GM21529 (cell line): ENCODE data around the gene TMEM145.

ENCODE experiments used
- ATAC-seq: cut with Tn5 transposase; IDR thresholded peaks from one replicate; pipeline ENCODE4 v1.9.1; 2021; ENCODE audit not compliant: unreplicated experiment

Gene TMEM145

GRCh38 chr19:42357290-42357689 lies 44.2 kb downstream of the TMEM145 start:
- ATAC-seq = no peak

DNA sequence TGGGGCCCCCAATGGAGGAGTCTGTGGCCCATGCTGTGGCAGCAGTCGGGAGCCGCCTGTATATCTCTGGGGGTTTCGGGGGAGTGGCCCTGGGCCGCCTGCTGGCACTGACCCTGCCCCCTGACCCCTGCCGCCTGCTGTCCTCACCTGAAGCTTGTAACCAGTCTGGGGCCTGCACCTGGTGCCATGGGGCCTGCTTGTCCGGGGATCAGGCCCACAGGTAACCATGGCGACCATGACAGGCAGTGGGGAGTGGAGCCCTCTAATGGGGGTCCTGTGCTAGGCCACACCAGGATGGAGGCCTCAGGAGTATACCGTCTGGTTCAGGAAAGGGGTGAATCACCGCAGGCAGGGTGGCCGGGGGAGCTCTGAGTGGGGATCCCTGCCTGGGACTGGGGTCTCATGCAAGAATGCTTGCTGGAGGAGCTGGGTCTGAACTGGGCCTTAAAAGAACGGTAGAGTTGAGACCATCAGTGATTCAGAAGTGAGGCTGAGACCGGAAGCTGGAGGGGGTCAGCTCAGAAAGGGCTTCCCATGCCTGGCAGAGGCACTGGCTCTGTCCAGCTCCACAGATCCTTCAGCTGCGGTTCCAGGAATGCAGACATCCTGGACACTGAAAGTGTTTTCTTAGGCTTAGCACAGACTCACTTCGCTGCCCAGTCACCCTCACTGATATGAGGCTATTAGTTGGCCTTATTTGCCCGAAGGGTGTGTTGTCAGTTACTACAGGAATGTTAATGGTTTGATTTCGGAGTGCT lies 47.9 kb downstream of the TMEM145 start:
- no peak for ATAC-seq

DNA sequence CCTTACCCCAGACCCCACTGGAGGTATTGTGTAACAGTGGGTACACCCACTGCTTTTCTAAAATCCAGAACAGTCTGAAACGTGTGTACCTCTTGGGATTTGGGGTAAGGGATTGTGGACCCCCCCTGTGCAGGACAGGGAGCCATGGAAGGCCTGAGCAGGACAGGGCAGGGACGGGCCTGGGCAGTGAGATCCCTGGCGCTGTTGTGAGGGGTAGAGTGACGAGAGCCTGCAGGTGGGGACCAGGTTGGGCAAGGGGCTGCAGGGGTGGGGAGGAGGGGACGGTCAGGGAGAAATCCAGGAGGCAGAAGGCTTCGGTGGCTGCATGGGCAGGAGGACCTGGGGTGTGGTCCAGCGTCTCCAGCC lies 48.4 kb downstream of the TMEM145 start:
- no peak for ATAC-seq

- no peak for ATAC-seq
Measured at GRCh38 chr19:42362342-42362741, 49.2 kb downstream of the TMEM145 start.

GRCh38 chr19:42362891-42363440 lies 49.9 kb downstream of the TMEM145 start:
- no peak for ATAC-seq

DNA sequence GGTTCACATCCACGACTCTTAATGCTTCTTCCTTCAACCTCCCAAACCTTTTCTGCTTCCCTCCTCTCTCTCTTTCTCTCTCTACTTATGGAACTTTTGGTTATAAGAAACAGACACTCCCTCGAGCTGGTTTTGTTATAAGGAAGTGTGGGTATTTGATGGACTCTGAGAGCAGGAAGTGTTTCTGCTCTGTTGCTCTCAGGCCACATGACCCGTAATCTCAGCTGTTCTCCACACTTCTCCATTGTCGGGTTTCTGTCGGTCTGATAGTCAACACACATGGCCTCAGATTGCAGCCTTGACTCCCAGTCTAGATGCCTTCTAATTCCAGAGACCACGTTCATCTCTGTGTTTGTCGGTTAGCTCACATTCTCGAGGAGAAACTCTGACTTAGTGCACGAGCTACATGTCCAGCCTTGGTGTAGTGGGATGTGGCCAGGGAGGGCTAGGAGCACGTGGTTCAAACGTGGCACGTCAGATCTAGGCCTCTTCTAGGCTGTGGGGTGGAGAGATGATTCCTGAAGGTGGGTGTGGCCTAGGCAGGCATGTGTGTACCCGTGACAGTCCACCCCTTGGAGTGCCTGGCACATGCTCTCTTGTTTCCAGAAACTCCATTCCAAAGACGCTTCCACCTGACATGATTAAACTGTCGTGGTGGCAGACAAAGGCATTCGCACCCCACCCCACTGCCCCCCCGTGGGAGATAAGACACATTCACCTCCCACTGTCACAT lies 50.7 kb downstream of the TMEM145 start:
- ATAC-seq = no peak

- ATAC-seq = no peak
Measured at GRCh38 chr19:42366673-42367072, 53.6 kb downstream of the TMEM145 start.

GRCh38 chr19:42367929-42368328 lies 54.8 kb downstream of the TMEM145 start:
- no peak for ATAC-seq

DNA sequence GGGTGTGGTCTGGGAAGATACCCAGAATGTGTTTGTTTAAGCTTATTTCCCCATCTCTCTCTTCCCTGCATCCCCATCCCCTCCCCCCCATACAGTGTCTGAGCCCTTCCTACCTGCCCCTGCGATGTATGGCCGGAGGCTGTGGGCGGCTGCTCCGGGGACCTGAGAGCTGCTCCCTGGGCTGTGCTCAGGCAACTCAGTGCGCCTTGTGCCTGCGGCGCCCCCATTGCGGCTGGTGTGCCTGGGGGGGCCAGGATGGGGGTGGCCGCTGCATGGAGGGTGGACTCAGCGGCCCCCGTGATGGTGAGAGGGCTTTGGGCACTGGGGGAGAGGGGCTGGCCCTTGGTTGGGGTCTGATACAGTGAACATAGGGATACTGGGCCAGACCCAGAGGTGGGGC lies 55.3 kb downstream of the TMEM145 start:
- no peak for ATAC-seq

- ATAC-seq = no peak
Measured at GRCh38 chr19:42368765-42369164, 55.7 kb downstream of the TMEM145 start.

DNA sequence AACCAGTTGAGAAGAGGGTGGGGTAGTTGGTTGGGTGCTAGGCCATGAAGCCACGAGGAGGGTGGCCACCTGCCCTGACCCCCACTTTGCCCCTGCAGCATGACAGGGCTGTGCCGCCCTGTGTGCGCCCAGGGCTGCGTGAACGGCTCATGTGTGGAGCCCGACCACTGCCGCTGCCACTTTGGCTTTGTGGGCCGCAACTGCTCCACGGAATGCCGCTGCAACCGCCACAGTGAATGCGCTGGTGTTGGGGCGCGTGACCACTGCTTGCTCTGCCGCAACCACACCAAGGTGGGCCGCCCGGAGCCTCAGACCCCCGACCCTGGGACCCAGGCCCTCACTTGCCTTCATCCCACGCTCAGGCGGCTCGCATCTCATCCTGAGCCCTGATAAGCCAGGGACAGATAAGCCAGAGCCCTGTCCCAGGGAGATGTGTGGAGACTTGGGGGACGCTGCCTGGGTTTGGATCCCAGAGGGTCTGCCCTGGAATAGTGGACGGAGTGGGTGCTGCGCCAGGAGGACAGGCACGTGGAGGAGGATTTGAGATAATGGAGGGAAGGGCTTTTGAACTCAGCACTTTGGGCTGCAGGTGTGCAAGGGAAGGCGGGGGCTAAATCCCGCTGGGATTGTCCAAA lies 56.4 kb downstream of the TMEM145 start:
- ATAC-seq = no peak

DNA sequence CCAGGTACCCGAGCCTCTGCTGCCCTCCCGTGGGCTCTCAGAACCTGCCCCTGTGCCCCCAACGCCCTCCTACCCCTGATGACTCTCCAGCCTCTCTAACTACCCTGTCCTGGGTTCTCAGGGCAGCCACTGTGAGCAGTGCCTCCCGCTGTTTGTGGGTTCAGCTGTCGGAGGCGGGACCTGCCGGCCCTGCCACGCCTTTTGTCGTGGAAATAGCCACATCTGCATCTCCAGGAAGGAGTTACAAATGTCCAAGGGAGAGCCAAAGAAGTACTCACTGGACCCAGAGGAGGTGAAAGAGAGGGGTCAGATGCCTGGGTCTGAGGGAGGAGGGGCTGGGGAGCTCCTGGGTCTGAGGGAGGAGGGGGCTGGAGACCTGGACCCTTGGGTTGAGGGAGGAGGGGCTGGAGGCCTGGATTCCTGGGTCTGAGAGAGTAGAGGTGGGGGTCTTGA lies 57.0 kb downstream of the TMEM145 start:
- ATAC-seq = no peak

GRCh38 chr19:42370626-42371175 lies 57.6 kb downstream of the TMEM145 start:
- no peak for ATAC-seq
